Endometrium (tissue), 2 donors: ENCODE results near the gene ZSCAN12.
"Not testable (repeated sequence)": the region's sequence is repeated elsewhere in the genome, so short reads cannot be mapped to it uniquely, and the experiment has no call there.

Experiments used
- FAIRE-seq: peaks from 2 replicates; lab custom pipeline; 2012; peaks lifted over from hg19 to GRCh38; lab: Jason Lieb, UNC
- donor health status: control.
- donor health status: control.

ZSCAN12 gene

DNA sequence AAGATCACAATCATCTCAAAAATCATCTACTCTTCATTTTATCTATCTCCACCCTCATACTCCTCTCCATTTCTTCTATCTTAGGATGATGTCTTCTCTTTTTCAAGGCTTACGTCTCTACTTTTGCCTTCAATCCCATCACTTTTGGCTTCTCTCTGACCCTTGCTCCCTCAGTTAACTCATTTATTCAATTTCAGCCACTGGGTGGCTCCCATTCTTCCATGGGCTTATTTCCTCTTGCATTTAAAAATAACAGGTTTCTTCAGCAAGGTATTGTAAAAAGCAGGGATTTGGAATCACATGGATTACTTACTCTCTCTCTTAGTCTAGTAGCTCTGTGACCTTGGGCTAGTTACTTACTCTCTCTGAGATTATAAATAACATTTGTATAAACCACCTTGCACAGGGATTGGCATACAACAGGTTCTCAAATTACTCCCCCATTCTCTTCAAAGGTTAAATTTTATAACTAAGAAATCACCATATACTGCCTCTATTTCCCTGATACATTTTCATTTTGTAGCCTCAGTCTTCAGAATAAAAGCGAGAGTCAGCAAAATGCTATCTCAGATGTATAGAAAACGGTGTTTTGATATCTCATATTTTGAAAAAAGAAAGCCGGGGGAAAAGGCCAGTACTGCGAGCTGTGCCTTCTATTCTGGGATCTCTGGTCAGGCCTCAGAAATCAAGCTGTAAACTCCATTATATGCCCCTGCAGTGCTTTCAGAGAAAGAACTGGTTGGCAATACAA is 5.5 kb downstream of the ZSCAN12 start:
- FAIRE-seq = no peak

GRCh38 chr6:28390688-28391087 is 8.9 kb downstream of the ZSCAN12 start:
- no peak for FAIRE-seq

GRCh38 chr6:28384143-28384533 is 15.4 kb downstream of the ZSCAN12 start:
- FAIRE-seq = no peak

GRCh38 chr6:28383235-28384142 is 16.1 kb downstream of the ZSCAN12 start:
- FAIRE-seq = no peak

GRCh38 chr6:28380381-28380780 is 19.2 kb downstream of the ZSCAN12 start:
- no peak for FAIRE-seq

- FAIRE-seq = no peak
Measured at GRCh38 chr6:28378644-28379043, 20.9 kb downstream of the ZSCAN12 start.

- FAIRE-seq = no peak
Measured at GRCh38 chr6:28377879-28378278, 21.7 kb downstream of the ZSCAN12 start.

- no peak for FAIRE-seq
Measured at GRCh38 chr6:28373925-28374324, 25.6 kb downstream of the ZSCAN12 start.

DNA sequence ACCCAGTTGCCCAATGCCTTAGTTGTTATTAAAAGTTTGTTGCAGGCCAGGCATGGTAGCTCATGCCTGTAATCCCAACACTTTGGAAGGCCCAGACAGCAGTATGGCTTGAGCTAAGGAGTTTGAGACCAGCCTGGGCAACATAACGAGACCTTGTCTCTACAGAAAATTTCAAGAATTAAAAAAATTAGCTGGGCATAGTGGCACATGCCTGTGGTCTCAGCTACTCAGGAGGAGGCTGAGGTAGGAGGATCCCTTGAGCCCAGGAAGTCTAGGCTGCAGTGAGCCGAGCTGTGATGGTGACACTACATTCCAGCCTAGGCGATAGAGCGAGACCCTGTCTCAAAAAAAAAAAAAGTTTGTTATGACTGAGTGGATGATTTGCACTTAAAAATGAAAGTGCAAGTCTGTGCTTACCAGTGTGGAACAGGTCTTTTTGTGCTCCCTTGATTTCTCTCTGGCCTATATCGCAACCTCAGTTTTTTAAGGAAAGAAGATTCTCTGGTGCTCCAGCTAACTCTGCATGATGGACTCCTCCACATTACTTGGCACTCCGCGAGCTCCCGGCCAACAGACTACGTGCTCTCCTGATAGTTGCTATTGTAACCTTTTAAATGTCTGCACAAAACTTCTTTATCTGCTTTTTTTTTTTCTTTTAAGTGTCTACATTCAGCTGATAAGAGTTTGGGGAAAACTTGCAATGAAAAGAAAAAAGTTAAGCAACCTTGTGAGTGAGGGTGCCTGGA is 27.7 kb downstream of the ZSCAN12 start:
- no peak for FAIRE-seq

GRCh38 chr6:28371280-28371679 is 28.3 kb downstream of the ZSCAN12 start:
- no peak for FAIRE-seq

GRCh38 chr6:28370440-28370839 is 29.1 kb downstream of the ZSCAN12 start:
- FAIRE-seq = no peak

- no peak for FAIRE-seq
Measured at GRCh38 chr6:28369463-28369862, 30.1 kb downstream of the ZSCAN12 start.

GRCh38 chr6:28368522-28368921 is 31.0 kb downstream of the ZSCAN12 start:
- no peak for FAIRE-seq

DNA sequence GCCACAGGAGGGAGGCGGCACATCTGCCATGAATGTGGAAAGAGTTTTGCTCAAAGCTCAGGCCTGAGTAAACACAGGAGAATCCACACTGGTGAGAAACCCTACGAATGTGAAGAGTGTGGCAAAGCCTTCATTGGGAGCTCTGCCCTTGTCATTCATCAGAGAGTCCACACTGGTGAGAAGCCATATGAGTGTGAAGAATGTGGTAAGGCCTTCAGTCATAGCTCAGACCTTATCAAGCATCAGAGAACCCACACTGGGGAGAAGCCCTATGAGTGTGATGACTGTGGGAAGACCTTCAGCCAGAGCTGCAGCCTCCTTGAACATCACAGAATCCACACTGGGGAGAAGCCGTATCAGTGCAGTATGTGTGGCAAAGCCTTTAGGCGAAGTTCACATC is 34.0 kb downstream of the ZSCAN12 start:
- FAIRE-seq = not testable (repeated sequence)

- FAIRE-seq = no peak
Measured at GRCh38 chr6:28360961-28361360, 38.6 kb downstream of the ZSCAN12 start.

GRCh38 chr6:28359562-28359961 is 40.0 kb downstream of the ZSCAN12 start:
- not testable (repeated sequence) for FAIRE-seq

- FAIRE-seq = no peak
Measured at GRCh38 chr6:28357036-28357435, 42.5 kb downstream of the ZSCAN12 start.

- no peak for FAIRE-seq
Measured at GRCh38 chr6:28356666-28357020, 42.9 kb downstream of the ZSCAN12 start.

DNA sequence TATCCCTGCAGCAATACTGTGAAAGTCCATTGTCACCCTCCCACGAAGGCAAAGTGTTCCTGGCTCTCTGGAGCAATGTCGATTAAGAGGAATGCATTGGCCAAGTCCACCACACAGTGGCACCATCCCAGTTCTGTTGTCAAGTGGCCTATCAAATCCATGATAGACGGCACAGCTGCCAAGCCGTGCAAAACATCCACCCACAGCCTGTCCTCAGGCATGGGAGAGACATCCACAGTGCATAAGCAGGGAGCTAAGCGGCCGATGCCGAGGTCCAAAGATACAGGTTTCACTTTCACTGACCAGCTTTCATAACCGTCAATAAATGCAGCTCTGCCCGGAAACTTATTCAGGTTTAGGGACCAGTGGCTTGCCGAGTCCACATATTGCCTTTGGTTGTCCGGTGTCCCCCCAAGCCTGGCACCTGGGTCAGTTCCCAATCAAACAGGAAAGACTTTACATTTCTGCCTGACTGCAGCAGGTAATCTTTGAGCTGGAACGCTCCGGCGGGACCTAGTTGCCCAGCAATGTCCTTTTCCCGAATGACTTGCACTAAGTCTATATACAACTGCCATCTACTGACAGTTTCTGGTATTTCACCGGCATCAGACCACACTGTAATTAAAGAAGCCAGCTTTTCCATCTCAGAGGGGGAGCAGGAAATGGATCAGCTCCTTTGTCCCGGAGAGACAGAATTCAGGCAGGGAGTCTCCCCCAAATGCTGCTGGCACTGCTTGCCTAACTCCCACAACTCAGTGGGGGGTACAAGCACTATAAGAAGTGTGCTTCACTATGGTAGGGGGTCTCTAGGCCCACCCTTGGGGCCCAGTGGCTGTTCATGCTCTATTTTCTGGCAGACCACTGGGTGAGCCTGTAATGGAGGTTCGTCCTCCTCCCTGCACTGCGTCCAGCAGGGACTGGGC is 43.5 kb downstream of the ZSCAN12 start:
- FAIRE-seq = peak; percentile 26

DNA sequence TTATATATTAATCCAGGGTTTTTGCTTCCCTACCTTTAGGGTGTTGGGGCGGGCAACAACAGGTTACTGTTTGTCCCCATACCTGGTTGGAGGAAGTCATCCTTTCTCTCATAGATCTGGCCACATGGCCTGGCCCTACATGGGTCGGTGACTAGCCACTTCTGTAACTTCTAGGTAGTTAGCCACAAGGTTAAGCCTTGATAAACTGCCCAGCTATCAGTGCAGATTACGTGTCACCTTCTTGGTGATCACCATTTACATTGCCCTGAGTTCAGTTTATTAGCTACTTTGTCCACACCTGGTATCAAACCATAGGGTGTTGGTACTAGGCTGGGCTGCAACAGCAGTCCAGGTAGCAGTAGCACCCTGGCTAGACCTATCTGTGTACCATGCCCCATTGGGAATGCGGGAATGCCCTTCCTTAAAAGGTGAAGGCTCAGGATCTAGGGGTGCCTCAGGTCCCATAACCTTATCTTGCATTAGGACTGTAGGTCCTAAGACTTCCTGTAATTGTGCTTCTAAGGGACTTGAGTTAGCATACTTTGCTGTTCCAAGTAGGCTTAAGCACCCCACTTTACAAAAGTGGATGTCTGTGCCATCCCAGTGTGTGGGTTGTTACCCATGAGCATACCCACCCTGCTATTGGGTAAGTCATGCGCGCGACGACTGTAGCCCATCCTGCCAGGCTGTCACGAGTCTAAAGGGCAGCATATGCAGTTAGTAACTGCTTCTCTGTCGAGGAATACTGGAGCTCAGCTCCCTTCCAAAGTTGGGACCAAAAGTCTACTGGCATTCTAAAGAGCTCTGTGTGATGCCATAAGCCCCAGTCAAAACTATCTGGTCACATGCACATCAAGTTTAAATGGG is 44.6 kb downstream of the ZSCAN12 start:
- no peak for FAIRE-seq
